HCT116 (cell line): Measurements from ENCODE around the gene ITFG1. TPM values are rescaled to one million over a fixed set of nuclear protein-coding genes. Genes with fewer than 3 reads are reported as not detected.

Source experiments
- ATAC-seq: fragments of 200-7000 bp; cut with Tn5 transposase; 2 replicates; pipeline ENCODE4 v1.9.1; 2020; ENCODE audit warnings: mild to moderate bottlenecking, moderate library complexity
- BruUV-seq: library from RNA; stranded (reverse); fragments of 400-500 nt; replicated peaks from 2 replicates; lab custom pipeline; 2021; lab: Mats Ljungman, UMichigan
- CTCF ChIA-PET: fragments of 300-600 bp; sonication (Branson Sonifier 250); formaldehyde crosslinking; loops from one replicate; lab custom pipeline; 2021; ENCODE audit warnings: antibody characterized with exemption; lab: Charles Lee
- POLR2A ChIA-PET: fragments of 300-600, 350-600 bp; sonication (Branson Sonifier 250); formaldehyde crosslinking; loops from one replicate; lab custom pipeline; 2021; ENCODE audit warnings: antibody characterized with exemption; lab: Charles Lee
- RAD21 ChIA-PET, 2 experiments: fragments of 300-600 bp; sonication (Branson Sonifier 250); formaldehyde crosslinking; loops; one replicate each; lab custom pipeline; 2023; ENCODE audit warnings: low total read pairs in 2 of 2; ENCODE audit not compliant: uncharacterized antibody in 2 of 2, unreplicated experiment in 2 of 2, low non-redundant PET in 1 of 2; lab: Charles Lee
- DNase-seq: peaks from one replicate; pipeline ENCODE4 v3.0.0-alpha.2; 2010; ENCODE audit warnings: low read depth, low spot score
- H2AFZ ChIP-seq: fragments of 200-600 bp; shearing (Covaris generic), sonication (generic); 2 replicates; pipeline ENCODE4 v1.6.1; 2017; ENCODE audit warnings: low read depth, mixed run types, mixed read lengths, antibody characterized with exemption, low read length; ENCODE audit not compliant: poor library complexity, severe bottlenecking
- H3K27ac ChIP-seq: 2 replicates; pipeline ENCODE4 v1.5.1; 2012; ENCODE audit warnings: low read depth, low read length
- H3K27me3 ChIP-seq: fragments of 200-600 bp; sonication (generic); 2 replicates; pipeline ENCODE4 v1.6.1; 2016; ENCODE audit warnings: mixed run types, low read length, mixed read lengths; ENCODE audit not compliant: insufficient read depth
- H3K36me3 ChIP-seq, 2 experiments: fragments of 200-500 bp in 1 of 2; fragments of 200-600 bp in 1 of 2; sonication (Bioruptor generic) in 1 of 2; sonication (generic) in 1 of 2; 2 replicates each; pipeline versions ENCODE4 v1.5.1 to v1.6.1; 2014 to 2016; ENCODE audit warnings: low read length in 2 of 2, inconsistent platforms in 1 of 2, mixed read lengths in 1 of 2, mixed run types in 1 of 2; ENCODE audit not compliant: insufficient read depth in 2 of 2, control insufficient read depth in 1 of 2
- H3K4me1 ChIP-seq, 2 experiments: fragments of 200-600 bp in 1 of 2; sonication (generic) in 1 of 2; 2 replicates each; pipeline versions ENCODE4 v1.5.1 to v1.6.1; 2012 to 2017; ENCODE audit warnings: low read length in 2 of 2, inconsistent platforms in 1 of 2, mild to moderate bottlenecking in 1 of 2, mixed read lengths in 1 of 2, mixed run types in 1 of 2, moderate library complexity in 1 of 2; ENCODE audit not compliant: insufficient read depth in 2 of 2, control insufficient read depth in 1 of 2
- H3K4me2 ChIP-seq: fragments of 200-600 bp; sonication (generic); 2 replicates; pipeline ENCODE4 v1.6.1; 2017; ENCODE audit warnings: mixed run types, low read length, mixed read lengths
- H3K4me3 ChIP-seq, 2 experiments: fragments of 200-600 bp in 1 of 2; sonication (generic) in 1 of 2; replicated peaks in 1 of 2; 2 replicates each; pipeline ENCODE4 v1.5.1; 2011 to 2016; ENCODE audit warnings: low read length in 2 of 2, control low read depth in 1 of 2, low read depth in 1 of 2, mild to moderate bottlenecking in 1 of 2, mixed read lengths in 1 of 2, mixed run types in 1 of 2
- H3K79me2 ChIP-seq: fragments of 200-600 bp; sonication (generic); 2 replicates; pipeline ENCODE4 v1.6.1; 2017; ENCODE audit warnings: mild to moderate bottlenecking, mixed run types, low read length, moderate library complexity, mixed read lengths; ENCODE audit not compliant: insufficient read depth
- H3K9ac ChIP-seq: fragments of 200-600 bp; sonication (generic); 2 replicates; pipeline ENCODE4 v1.6.1; 2016; ENCODE audit warnings: low read length, mixed read lengths
- H3K9me2 ChIP-seq: fragments of 200-600 bp; sonication (generic), shearing (Covaris generic); 2 replicates; pipeline ENCODE4 v1.6.1; 2017; ENCODE audit warnings: mixed run types, mild to moderate bottlenecking, moderate library complexity; ENCODE audit not compliant: insufficient read depth
- H3K9me3 ChIP-seq, 2 experiments: fragments of 200-500 bp in 1 of 2; fragments of 200-600 bp in 1 of 2; sonication (Bioruptor generic) in 1 of 2; sonication (generic) in 1 of 2; 2 replicates each; pipeline ENCODE4 v1.6.1; 2014 to 2017; ENCODE audit warnings: low read length in 2 of 2, mixed read lengths in 2 of 2, inconsistent platforms in 1 of 2, low read depth in 1 of 2, mild to moderate bottlenecking in 1 of 2, mixed run types in 1 of 2, moderate library complexity in 1 of 2; ENCODE audit not compliant: control insufficient read depth in 1 of 2, insufficient read depth in 1 of 2
- H4K20me1 ChIP-seq: fragments of 200-600 bp; sonication (generic), shearing (Covaris generic); 2 replicates; pipeline ENCODE4 v1.6.1; 2017; ENCODE audit warnings: mixed run types, mild to moderate bottlenecking, moderate library complexity; ENCODE audit not compliant: insufficient read depth
- CEBPB ChIP-seq: IDR thresholded peaks from 2 replicates; pipeline ENCODE4 v1.6.1; 2012; ENCODE audit warnings: low read depth
- EGR1 ChIP-seq: IDR thresholded peaks from 2 replicates; pipeline ENCODE4 v1.6.1; 2012; ENCODE audit warnings: low read depth
- EZH2 ChIP-seq: fragments of 200-600 bp; sonication (generic); IDR thresholded peaks from 2 replicates; pipeline ENCODE4 v1.6.1; 2017; ENCODE audit warnings: antibody characterized with exemption, mixed run types
- EZH2phosphoT487 ChIP-seq: fragments of 200-600 bp; IDR thresholded peaks from 2 replicates; pipeline ENCODE4 v1.6.1; 2018; ENCODE audit warnings: antibody characterized with exemption, borderline replicate concordance
- FOSL1 ChIP-seq: IDR thresholded peaks from 2 replicates; pipeline ENCODE4 v1.6.1; 2012; ENCODE audit warnings: low read depth
- JUND ChIP-seq: IDR thresholded peaks from 2 replicates; pipeline ENCODE4 v1.6.1; 2012
- POLR2A ChIP-seq: IDR thresholded peaks from 2 replicates; pipeline ENCODE4 v1.7.0; 2011; ENCODE audit warnings: borderline replicate concordance; ENCODE audit not compliant: insufficient read depth, insufficient read length; ENCODE audit errors: extremely low read depth
- POLR2AphosphoS5 ChIP-seq: IDR thresholded peaks from 2 replicates; pipeline ENCODE4 v1.6.1; 2011; ENCODE audit warnings: mild to moderate bottlenecking, low read depth, low read length, moderate library complexity
- RAD21 ChIP-seq: IDR thresholded peaks from 2 replicates; pipeline ENCODE4 v1.6.1; 2012; ENCODE audit warnings: low read depth, mild to moderate bottlenecking
- SP1 ChIP-seq: IDR thresholded peaks from 2 replicates; pipeline ENCODE4 v1.6.1; 2012; ENCODE audit warnings: low read depth
- TCF7L2 ChIP-seq: IDR thresholded peaks from 2 replicates; pipeline ENCODE4 v1.7.0; 2011; ENCODE audit warnings: borderline replicate concordance, inconsistent platforms; ENCODE audit not compliant: insufficient read depth, insufficient read length; ENCODE audit errors: extremely low read depth
- YY1 ChIP-seq: IDR thresholded peaks from 2 replicates; pipeline ENCODE4 v1.6.1; 2011; ENCODE audit warnings: low read length, low read depth, moderate library complexity, mild to moderate bottlenecking; ENCODE audit not compliant: insufficient replicate concordance; ENCODE audit errors: extremely low read depth
- ZBTB33 ChIP-seq: IDR thresholded peaks from 2 replicates; pipeline ENCODE4 v1.6.1; 2011; ENCODE audit warnings: mild to moderate bottlenecking, low read length, moderate library complexity; ENCODE audit not compliant: insufficient replicate concordance; ENCODE audit errors: extremely low read depth
- intact Hi-C: fragments of 100-400 bp; cut with micrococcal nuclease; formaldehyde crosslinking; loops from 2 replicates; pipeline ENCODE4 v1.10.0; 2022
- total RNA-seq: library from RNA; stranded (reverse); gene quantifications from one replicate; pipeline ENCODE4 v1.2.1, GENCODE V29; 2021; ENCODE audit not compliant: unreplicated experiment
- TF ChIP-seq, protein P1 (sequence below): IDR thresholded peaks from 2 replicates; pipeline ENCODE4 v1.6.1; 2012; ENCODE audit warnings: low read depth
- TF ChIP-seq, protein P2 (sequence below), 3 experiments: fragments of 200-600 bp in 1 of 3; sonication (generic) in 1 of 3; IDR thresholded peaks in 2 of 3; conservative IDR thresholded peaks in 1 of 3; 2 replicates each; pipeline ENCODE4 v1.5.1; 2012 to 2017; ENCODE audit warnings: low read depth in 2 of 3, low read length in 2 of 3, antibody characterized with exemption in 1 of 3, borderline replicate concordance in 1 of 3, control low read depth in 1 of 3, mild to moderate bottlenecking in 1 of 3, mixed read lengths in 1 of 3, mixed run types in 1 of 3, moderate library complexity in 1 of 3; ENCODE audit not compliant: insufficient read depth in 1 of 3
- TF ChIP-seq, protein P3 (sequence below): IDR thresholded peaks from 2 replicates; pipeline ENCODE4 v1.6.1; 2012

ITFG1 gene
- total RNA-seq, 1 experiment from 2014 or later: 24.9 TPM

DNA sequence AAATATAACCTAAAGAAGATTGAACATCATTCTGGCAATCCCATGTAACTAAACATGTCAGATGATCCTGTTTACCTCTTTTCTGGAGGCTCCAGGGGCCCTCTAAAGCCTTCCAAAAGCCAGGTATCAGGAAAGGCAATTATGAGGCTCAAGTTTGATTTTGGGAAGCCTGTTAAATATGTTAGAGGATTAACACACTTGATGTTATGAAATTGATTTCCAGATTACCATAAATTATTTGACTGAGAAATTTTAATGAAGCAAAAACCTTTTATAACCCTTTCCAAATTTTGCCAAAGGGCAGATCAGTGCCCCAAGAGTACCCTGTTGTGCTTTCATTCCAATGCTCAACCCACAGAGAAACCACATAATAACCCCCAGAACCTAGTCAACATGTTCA lies 29.6 kb upstream of the ITFG1 start:
- ATAC-seq: no peak
- no peak for DNase-seq
- Histone ChIP-seq H3K36me3 (no peaks in the 10 kb centered on the region), H3K4me3 (no peak overlapping the region), H3K9me2 (no peaks in the 10 kb centered on the region), H3K27ac (no peak overlapping the region)
- intact Hi-C loops: no loop called here
- CTCF ChIA-PET: no interaction called here
- TF ChIP-seq FOSL1: no peak
- TF ChIP-seq YY1: no peak
- no peak for TF ChIP-seq CEBPB
- TF ChIP-seq SP1: no peak
- TF ChIP-seq, protein P1, sequence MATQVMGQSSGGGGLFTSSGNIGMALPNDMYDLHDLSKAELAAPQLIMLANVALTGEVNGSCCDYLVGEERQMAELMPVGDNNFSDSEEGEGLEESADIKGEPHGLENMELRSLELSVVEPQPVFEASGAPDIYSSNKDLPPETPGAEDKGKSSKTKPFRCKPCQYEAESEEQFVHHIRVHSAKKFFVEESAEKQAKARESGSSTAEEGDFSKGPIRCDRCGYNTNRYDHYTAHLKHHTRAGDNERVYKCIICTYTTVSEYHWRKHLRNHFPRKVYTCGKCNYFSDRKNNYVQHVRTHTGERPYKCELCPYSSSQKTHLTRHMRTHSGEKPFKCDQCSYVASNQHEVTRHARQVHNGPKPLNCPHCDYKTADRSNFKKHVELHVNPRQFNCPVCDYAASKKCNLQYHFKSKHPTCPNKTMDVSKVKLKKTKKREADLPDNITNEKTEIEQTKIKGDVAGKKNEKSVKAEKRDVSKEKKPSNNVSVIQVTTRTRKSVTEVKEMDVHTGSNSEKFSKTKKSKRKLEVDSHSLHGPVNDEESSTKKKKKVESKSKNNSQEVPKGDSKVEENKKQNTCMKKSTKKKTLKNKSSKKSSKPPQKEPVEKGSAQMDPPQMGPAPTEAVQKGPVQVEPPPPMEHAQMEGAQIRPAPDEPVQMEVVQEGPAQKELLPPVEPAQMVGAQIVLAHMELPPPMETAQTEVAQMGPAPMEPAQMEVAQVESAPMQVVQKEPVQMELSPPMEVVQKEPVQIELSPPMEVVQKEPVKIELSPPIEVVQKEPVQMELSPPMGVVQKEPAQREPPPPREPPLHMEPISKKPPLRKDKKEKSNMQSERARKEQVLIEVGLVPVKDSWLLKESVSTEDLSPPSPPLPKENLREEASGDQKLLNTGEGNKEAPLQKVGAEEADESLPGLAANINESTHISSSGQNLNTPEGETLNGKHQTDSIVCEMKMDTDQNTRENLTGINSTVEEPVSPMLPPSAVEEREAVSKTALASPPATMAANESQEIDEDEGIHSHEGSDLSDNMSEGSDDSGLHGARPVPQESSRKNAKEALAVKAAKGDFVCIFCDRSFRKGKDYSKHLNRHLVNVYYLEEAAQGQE: no peak
- no peak for TF ChIP-seq ZBTB33
- no peak for TF ChIP-seq EZH2phosphoT487
- TF ChIP-seq POLR2AphosphoS5: no peak
- no peak for TF ChIP-seq EGR1
- TF ChIP-seq, protein P2, sequence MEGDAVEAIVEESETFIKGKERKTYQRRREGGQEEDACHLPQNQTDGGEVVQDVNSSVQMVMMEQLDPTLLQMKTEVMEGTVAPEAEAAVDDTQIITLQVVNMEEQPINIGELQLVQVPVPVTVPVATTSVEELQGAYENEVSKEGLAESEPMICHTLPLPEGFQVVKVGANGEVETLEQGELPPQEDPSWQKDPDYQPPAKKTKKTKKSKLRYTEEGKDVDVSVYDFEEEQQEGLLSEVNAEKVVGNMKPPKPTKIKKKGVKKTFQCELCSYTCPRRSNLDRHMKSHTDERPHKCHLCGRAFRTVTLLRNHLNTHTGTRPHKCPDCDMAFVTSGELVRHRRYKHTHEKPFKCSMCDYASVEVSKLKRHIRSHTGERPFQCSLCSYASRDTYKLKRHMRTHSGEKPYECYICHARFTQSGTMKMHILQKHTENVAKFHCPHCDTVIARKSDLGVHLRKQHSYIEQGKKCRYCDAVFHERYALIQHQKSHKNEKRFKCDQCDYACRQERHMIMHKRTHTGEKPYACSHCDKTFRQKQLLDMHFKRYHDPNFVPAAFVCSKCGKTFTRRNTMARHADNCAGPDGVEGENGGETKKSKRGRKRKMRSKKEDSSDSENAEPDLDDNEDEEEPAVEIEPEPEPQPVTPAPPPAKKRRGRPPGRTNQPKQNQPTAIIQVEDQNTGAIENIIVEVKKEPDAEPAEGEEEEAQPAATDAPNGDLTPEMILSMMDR (IDR thresholded peaks at IDR 0.05 in 2 of 3, conservative IDR thresholded peaks at IDR 0.05 in 1 of 3; ENCODE audit: borderline replicate concordance in 1 of 3, insufficient read depth in 1 of 3, low read depth in 2 of 3, low read length in 2 of 3): no peak
- no peak for TF ChIP-seq RAD21
- no peak for TF ChIP-seq POLR2A
- no peak for TF ChIP-seq EZH2
- no peak for TF ChIP-seq JUND
- TF ChIP-seq, protein P3, sequence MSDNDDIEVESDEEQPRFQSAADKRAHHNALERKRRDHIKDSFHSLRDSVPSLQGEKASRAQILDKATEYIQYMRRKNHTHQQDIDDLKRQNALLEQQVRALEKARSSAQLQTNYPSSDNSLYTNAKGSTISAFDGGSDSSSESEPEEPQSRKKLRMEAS: no peak
- no peak for TF ChIP-seq TCF7L2
- TF ChIP-seq, all 23 proteins: peak for 0
- ChIA-PET POLR2A (no interaction called here), RAD21 (no interaction called here)
- Histone ChIP-seq H3K27me3 (no peaks in the 10 kb centered on the region), H3K79me2 (no peaks in the 10 kb centered on the region; the same call in 1 of the 2 replicates), H3K9ac (no peak overlapping the region), H3K4me2 (no peak overlapping the region), H2AFZ (no peak overlapping the region), H3K9me3 (no peaks in the 10 kb centered on the region), H3K4me1 (no peaks in the 10 kb centered on the region), H4K20me1 (no peaks in the 10 kb centered on the region)
- no TSS peak for BruUV-seq
